Measurements from ENCODE around the gene CDCP2. TPM values are rescaled to one million over a fixed set of nuclear protein-coding genes. Genes with fewer than 3 reads are reported as not detected.
A peak's percentile ranks its signal among the peaks of the same experiment; 100 is the strongest.
"Not testable (repeated sequence)": the region's sequence is repeated elsewhere in the genome, so short reads cannot be mapped to it uniquely, and the experiment has no call there.

The CDCP2 gene
- total RNA-seq, 2 experiments from 2014 or later = not detected

GRCh38 chr1:54105080-54105479 is 47.7 kb downstream of the CDCP2 start:
- Mint-ChIP-seq H3K4me1 (no peaks in the 10 kb centered on the region), H3K27me3 (no peaks in the 10 kb centered on the region), H3K4me3 (no peak overlapping the region), H3K36me3 (peaks cover 19% of the 10 kb centered on the region), H3K27ac (no peak overlapping the region), H3K9me3 (no peaks in the 10 kb centered on the region)
- no peak for DNase-seq

GRCh38 chr1:54104613-54105012 is 48.2 kb downstream of the CDCP2 start:
- not testable (repeated sequence) for H3K27me3 Mint-ChIP-seq, H3K4me1 Mint-ChIP-seq, H3K4me3 Mint-ChIP-seq, H3K27ac Mint-ChIP-seq, DNase-seq, H3K9me3 Mint-ChIP-seq
- peaks cover 19% of the 10 kb centered on the region for H3K36me3 Mint-ChIP-seq

- Mint-ChIP-seq H3K36me3 (peaks cover 19% of the 10 kb centered on the region), H3K4me1 (no peaks in the 10 kb centered on the region), H3K4me3 (no peak overlapping the region), H3K27ac (no peak overlapping the region), H3K27me3 (no peaks in the 10 kb centered on the region), H3K9me3 (no peaks in the 10 kb centered on the region)
- no peak for DNase-seq
Measured at GRCh38 chr1:54103414-54103813, 49.4 kb downstream of the CDCP2 start.

GRCh38 chr1:54100500-54100899 is 52.3 kb downstream of the CDCP2 start:
- Mint-ChIP-seq H3K27me3 (no peaks in the 10 kb centered on the region), H3K4me3 (no peak overlapping the region), H3K9me3 (no peaks in the 10 kb centered on the region), H3K27ac (no peak overlapping the region), H3K4me1 (no peaks in the 10 kb centered on the region), H3K36me3 (peaks cover 24% of the 10 kb centered on the region)
- no peak for DNase-seq

- no peak overlapping the region for H3K4me3 Mint-ChIP-seq
- no peaks in the 10 kb centered on the region for H3K27me3 Mint-ChIP-seq
- DNase-seq = no peak
- H3K9me3 Mint-ChIP-seq = no peaks in the 10 kb centered on the region
- peaks cover 24% of the 10 kb centered on the region for H3K36me3 Mint-ChIP-seq
- no peaks in the 10 kb centered on the region for H3K4me1 Mint-ChIP-seq
- no peak overlapping the region for H3K27ac Mint-ChIP-seq
Measured at GRCh38 chr1:54099061-54099610, 53.7 kb downstream of the CDCP2 start.

- DNase-seq = no peak
- no peak overlapping the region for H3K4me3 Mint-ChIP-seq
- no peaks in the 10 kb centered on the region for H3K27me3 Mint-ChIP-seq
- no peak overlapping the region for H3K27ac Mint-ChIP-seq
- peaks cover 12% of the 10 kb centered on the region for H3K36me3 Mint-ChIP-seq
- H3K9me3 Mint-ChIP-seq = no peaks in the 10 kb centered on the region
- H3K4me1 Mint-ChIP-seq = no peaks in the 10 kb centered on the region
Measured at GRCh38 chr1:54096877-54097240, 55.9 kb downstream of the CDCP2 start.

GRCh38 chr1:54096227-54096876 is 56.4 kb downstream of the CDCP2 start:
- H3K36me3 Mint-ChIP-seq = peaks cover 9% of the 10 kb centered on the region

GRCh38 chr1:54095546-54096226 is 57.1 kb downstream of the CDCP2 start:
- H3K4me1 Mint-ChIP-seq = no peaks in the 10 kb centered on the region
- no peak overlapping the region for H3K4me3 Mint-ChIP-seq
- H3K27ac Mint-ChIP-seq = no peak overlapping the region
- no peaks in the 10 kb centered on the region for H3K9me3 Mint-ChIP-seq
- no peak for DNase-seq
- H3K27me3 Mint-ChIP-seq = no peaks in the 10 kb centered on the region
- H3K36me3 Mint-ChIP-seq = peaks cover 5% of the 10 kb centered on the region

More at GRCh38 chr1:54096227-54096876, 56.4 kb downstream of the CDCP2 start:
- H3K9me3 Mint-ChIP-seq = no peaks in the 10 kb centered on the region
- DNase-seq = no peak
- no peaks in the 10 kb centered on the region for H3K27me3 Mint-ChIP-seq
- H3K4me1 Mint-ChIP-seq = no peaks in the 10 kb centered on the region
- no peak overlapping the region for H3K4me3 Mint-ChIP-seq
- H3K27ac Mint-ChIP-seq = no peak overlapping the region

GRCh38 chr1:54094730-54095105 is 58.1 kb downstream of the CDCP2 start:
- not testable (repeated sequence) for H3K4me3 Mint-ChIP-seq, H3K27me3 Mint-ChIP-seq, H3K9me3 Mint-ChIP-seq, H3K4me1 Mint-ChIP-seq, DNase-seq, H3K36me3 Mint-ChIP-seq, H3K27ac Mint-ChIP-seq

- no peaks in the 10 kb centered on the region for H3K27me3 Mint-ChIP-seq
- peak overlapping the region; percentile 21 for H3K27ac Mint-ChIP-seq
- H3K36me3 Mint-ChIP-seq = peaks cover 5% of the 10 kb centered on the region
- no peak overlapping the region for H3K4me3 Mint-ChIP-seq
- H3K9me3 Mint-ChIP-seq = no peaks in the 10 kb centered on the region
- H3K4me1 Mint-ChIP-seq = no peaks in the 10 kb centered on the region
- DNase-seq = no peak
Measured at GRCh38 chr1:54094001-54094729, 58.6 kb downstream of the CDCP2 start.

GRCh38 chr1:54091666-54092065 is 61.1 kb downstream of the CDCP2 start:
- Mint-ChIP-seq H3K4me3 (no peak overlapping the region), H3K36me3 (peaks cover 3% of the 10 kb centered on the region), H3K27ac (no peak overlapping the region), H3K27me3 (no peaks in the 10 kb centered on the region), H3K9me3 (no peaks in the 10 kb centered on the region), H3K4me1 (no peaks in the 10 kb centered on the region)
- DNase-seq = no peak

- H3K9me3 Mint-ChIP-seq = no peaks in the 10 kb centered on the region
- H3K4me3 Mint-ChIP-seq = no peak overlapping the region
- H3K27ac Mint-ChIP-seq = no peak overlapping the region
- no peak for DNase-seq
- no peaks in the 10 kb centered on the region for H3K4me1 Mint-ChIP-seq
- H3K27me3 Mint-ChIP-seq = no peaks in the 10 kb centered on the region
- no peaks in the 10 kb centered on the region for H3K36me3 Mint-ChIP-seq
Measured at GRCh38 chr1:54088385-54088784, 64.4 kb downstream of the CDCP2 start.

GRCh38 chr1:54086754-54087153 is 66.0 kb downstream of the CDCP2 start:
- H3K27me3 Mint-ChIP-seq = no peaks in the 10 kb centered on the region
- no peak overlapping the region for H3K27ac Mint-ChIP-seq
- H3K36me3 Mint-ChIP-seq = no peaks in the 10 kb centered on the region
- peaks cover 1% of the 10 kb centered on the region for H3K4me1 Mint-ChIP-seq
- H3K9me3 Mint-ChIP-seq = no peaks in the 10 kb centered on the region
- DNase-seq = no peak
- no peak overlapping the region for H3K4me3 Mint-ChIP-seq

- peaks cover 6% of the 10 kb centered on the region for H3K4me1 Mint-ChIP-seq
- H3K4me3 Mint-ChIP-seq = no peak overlapping the region
- no peaks in the 10 kb centered on the region for H3K36me3 Mint-ChIP-seq
- H3K9me3 Mint-ChIP-seq = no peaks in the 10 kb centered on the region
- no peak overlapping the region for H3K27ac Mint-ChIP-seq
- H3K27me3 Mint-ChIP-seq = no peaks in the 10 kb centered on the region
- DNase-seq = no peak
Measured at GRCh38 chr1:54084794-54085193, 68.0 kb downstream of the CDCP2 start.
